ENCODE results near the gene RANBP6. TPM values are rescaled to one million over a fixed set of nuclear protein-coding genes. Genes with fewer than 3 reads are reported as not detected.
"Not testable (repeated sequence)": the region's sequence is repeated elsewhere in the genome, so short reads cannot be mapped to it uniquely, and the experiment has no call there.

RANBP6 gene
- total RNA-seq, 4 donors from 2014 or later, result 23.4 to 30.6 (median 24.4) TPM

DNA sequence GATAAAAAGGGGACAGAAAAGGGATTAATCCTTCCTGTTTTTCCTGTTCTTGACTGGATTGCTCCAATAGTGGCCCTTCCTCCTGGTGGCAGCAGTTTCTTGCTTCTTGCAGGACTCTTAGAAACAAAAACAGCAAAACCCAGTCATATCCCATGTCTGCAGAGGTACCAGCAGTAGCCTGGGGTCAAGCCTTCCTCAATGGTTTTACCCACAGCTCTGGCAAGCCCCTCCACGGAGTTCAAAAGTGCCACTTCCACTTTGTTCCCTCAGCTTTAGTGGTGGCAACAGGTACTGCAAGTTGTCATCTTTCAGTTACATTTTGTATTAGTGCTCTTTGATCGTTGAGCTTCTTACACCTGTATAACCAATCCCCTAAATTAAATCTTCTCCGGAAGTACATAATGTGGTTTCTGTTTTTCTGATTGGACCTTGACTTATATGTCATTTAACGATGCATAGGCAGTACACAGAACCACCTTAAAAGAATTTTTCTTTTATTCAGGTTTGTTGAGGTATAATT is 8.7 kb upstream of the RANBP6 start:
- Histone ChIP-seq H3K27me3 (no peaks in the 10 kb centered on the region), H3K36me3 (no peaks in the 10 kb centered on the region), H3K27ac (no peak overlapping the region), H3K9me3 (no peaks in the 10 kb centered on the region), H3K4me1 (no peaks in the 10 kb centered on the region), H3K4me3 (replicated peaks in 1 of 3) (no peak overlapping the region)
- no peak for DNase-seq
- intact Hi-C loops (cut with DNase I), result no loop called here
- TF ChIP-seq POLR2A (IDR thresholded peaks at IDR 0.05), result no peak
- TF ChIP-seq, protein P1, sequence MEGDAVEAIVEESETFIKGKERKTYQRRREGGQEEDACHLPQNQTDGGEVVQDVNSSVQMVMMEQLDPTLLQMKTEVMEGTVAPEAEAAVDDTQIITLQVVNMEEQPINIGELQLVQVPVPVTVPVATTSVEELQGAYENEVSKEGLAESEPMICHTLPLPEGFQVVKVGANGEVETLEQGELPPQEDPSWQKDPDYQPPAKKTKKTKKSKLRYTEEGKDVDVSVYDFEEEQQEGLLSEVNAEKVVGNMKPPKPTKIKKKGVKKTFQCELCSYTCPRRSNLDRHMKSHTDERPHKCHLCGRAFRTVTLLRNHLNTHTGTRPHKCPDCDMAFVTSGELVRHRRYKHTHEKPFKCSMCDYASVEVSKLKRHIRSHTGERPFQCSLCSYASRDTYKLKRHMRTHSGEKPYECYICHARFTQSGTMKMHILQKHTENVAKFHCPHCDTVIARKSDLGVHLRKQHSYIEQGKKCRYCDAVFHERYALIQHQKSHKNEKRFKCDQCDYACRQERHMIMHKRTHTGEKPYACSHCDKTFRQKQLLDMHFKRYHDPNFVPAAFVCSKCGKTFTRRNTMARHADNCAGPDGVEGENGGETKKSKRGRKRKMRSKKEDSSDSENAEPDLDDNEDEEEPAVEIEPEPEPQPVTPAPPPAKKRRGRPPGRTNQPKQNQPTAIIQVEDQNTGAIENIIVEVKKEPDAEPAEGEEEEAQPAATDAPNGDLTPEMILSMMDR (IDR thresholded peaks at IDR 0.05), result peak; percentile 15 to 66 (median 46)
- 36 to 37% methylated on average over 4 of the region's 4 CpGs for WGBS, 2 donors

DNA sequence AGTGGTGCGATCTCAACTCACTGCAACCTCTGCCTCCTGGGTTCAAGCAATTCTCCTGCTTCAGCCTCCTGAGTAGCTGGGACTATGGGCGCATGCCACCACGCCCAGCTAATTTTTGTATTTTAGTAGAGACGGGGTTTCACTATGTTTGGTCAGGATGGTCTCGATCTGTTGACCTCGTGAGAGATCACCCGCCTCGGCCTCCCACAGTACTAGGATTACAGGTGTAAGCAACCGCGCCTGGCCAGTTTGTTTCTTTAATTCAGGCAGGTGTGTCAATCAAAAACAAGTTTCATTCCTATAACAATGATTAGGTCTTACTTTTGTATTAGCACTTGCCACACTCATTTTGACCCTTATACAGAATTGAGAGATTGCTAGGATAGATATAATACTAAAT is 1.6 kb upstream of the RANBP6 start:
- H3K36me3 ChIP-seq; DNase-seq; H3K27ac ChIP-seq; intact Hi-C loops (cut with DNase I); H3K27me3 ChIP-seq; H3K9me3 ChIP-seq; H3K4me3 ChIP-seq (replicated peaks in 1 of 3): not testable (repeated sequence)
- 92 to 95% methylated on average over 10 of the region's 10 CpGs for WGBS, 2 donors
- peaks cover 12 to 14% of the 10 kb centered on the region in 2 donors for H3K4me1 ChIP-seq

DNA sequence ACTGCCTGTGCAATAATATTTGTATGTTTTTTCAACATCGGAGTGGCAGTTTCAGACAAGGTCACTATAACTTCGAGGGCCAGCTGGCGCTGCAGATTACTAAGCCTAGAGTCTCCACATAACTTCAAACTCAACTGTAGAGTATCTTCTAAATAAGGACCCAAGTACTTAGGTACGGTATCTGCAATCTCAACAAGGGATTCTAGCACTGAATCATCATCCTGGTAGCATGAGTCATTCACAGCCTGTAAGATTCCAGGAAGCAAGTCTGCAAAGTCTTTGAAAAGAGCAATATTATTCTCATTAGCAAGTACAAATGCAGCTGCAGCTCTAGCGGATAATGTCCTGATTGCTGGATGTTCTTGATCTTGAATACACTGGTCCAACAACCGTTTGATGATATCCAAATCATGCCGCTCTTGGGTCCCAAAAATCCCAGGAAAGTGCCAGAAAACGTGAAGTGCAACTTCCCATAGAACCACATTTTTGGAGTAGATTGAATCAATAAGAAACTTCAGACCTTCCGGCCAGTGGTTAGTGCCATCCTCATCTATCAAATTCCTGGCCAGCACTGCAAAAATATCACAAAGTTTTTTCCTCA is 654 bp downstream of the RANBP6 start:
- no peaks in the 10 kb centered on the region for H3K9me3 ChIP-seq
- 24 to 31% methylated on average over 9 of the region's 9 CpGs for WGBS, 2 donors
- intact Hi-C loops (cut with DNase I), result no loop called here

GRCh38 chr9:6008169-6008979 is 7.0 kb downstream of the RANBP6 start:
- 1% methylated on average over 31 to 33 of the region's 40 CpGs for WGBS, 2 donors
- Histone ChIP-seq H3K36me3 (no peaks in the 10 kb centered on the region), H3K4me3 (replicated peaks in 1 of 3) (peak overlapping the region; percentile 83 to 97 (median 92)), H3K4me1 (peaks cover 15% of the 10 kb centered on the region in 2 donors), H3K27me3 (no peaks in the 10 kb centered on the region), H3K9me3 (no peaks in the 10 kb centered on the region), H3K27ac (peak overlapping the region; percentile 98 to 100 (median 99))
- DNase-seq, result peak; percentile 96 to 97
- TF ChIP-seq POLR2A (IDR thresholded peaks at IDR 0.05), result peak in 1 of 2 donors; percentile 22
- TF ChIP-seq, protein P1 (IDR thresholded peaks at IDR 0.05), result no peak
- intact Hi-C loops (cut with DNase I), result no loop called here

More for the DNA sequence above, 654 bp downstream of the RANBP6 start:
- Histone ChIP-seq H3K36me3 (no peaks in the 10 kb centered on the region), H3K27me3 (no peaks in the 10 kb centered on the region), H3K27ac (peak overlapping the region in 2 of 3 donors; percentile 72 to 86), H3K4me3 (replicated peaks in 1 of 3) (peak overlapping the region; percentile 18 to 35 (median 34)), H3K4me1 (peaks cover 12 to 14% of the 10 kb centered on the region in 2 donors)
- TF ChIP-seq POLR2A (IDR thresholded peaks at IDR 0.05), result no peak
- TF ChIP-seq, protein P1 (IDR thresholded peaks at IDR 0.05), result no peak
- DNase-seq, result no peak

GRCh38 chr9:6007770-6008168 is 7.7 kb downstream of the RANBP6 start:
- DNase-seq, result peak; percentile 87 to 89

More at GRCh38 chr9:6007770-6008168, 7.7 kb downstream of the RANBP6 start:
- no CpG with 5 or more reads among the region's 54 CpGs for WGBS, 2 donors
- Histone ChIP-seq H3K4me1 (peaks cover 15% of the 10 kb centered on the region in 2 donors), H3K36me3 (no peaks in the 10 kb centered on the region), H3K27me3 (no peaks in the 10 kb centered on the region), H3K27ac (peak overlapping the region; percentile 98 to 100 (median 99)), H3K9me3 (no peaks in the 10 kb centered on the region), H3K4me3 (replicated peaks in 1 of 3) (peak overlapping the region; percentile 83 to 97 (median 92))
- intact Hi-C loops (cut with DNase I), result no loop called here
- TF ChIP-seq, protein P1 (IDR thresholded peaks at IDR 0.05), result no peak
- peak in 1 of 2 donors; percentile 59 for TF ChIP-seq POLR2A (IDR thresholded peaks at IDR 0.05)
